Thyroid gland (tissue), 4 donors: ENCODE data around the gene SLC25A18.

Experiments
- POLR2A ChIP-seq, 2 donors: fragments of 450-650 bp; IDR thresholded peaks; one replicate each; pipeline ENCODE4 v1.6.1; 2017; ENCODE audit warnings: antibody characterized with exemption in 2 of 2, mild to moderate bottlenecking in 2 of 2, moderate library complexity in 1 of 2
- TF ChIP-seq, protein P1 (sequence below), 6 experiments: fragments of 200-600 bp in 3 of 6; fragments of 450-650 bp in 3 of 6; sonication (generic) in 3 of 6; IDR thresholded peaks; one replicate each; pipeline ENCODE4 v1.5.1; 2016 to 2019; ENCODE audit warnings: antibody characterized with exemption in 6 of 6, mild to moderate bottlenecking in 2 of 6, inconsistent platforms in 1 of 6, moderate library complexity in 1 of 6

DNA sequence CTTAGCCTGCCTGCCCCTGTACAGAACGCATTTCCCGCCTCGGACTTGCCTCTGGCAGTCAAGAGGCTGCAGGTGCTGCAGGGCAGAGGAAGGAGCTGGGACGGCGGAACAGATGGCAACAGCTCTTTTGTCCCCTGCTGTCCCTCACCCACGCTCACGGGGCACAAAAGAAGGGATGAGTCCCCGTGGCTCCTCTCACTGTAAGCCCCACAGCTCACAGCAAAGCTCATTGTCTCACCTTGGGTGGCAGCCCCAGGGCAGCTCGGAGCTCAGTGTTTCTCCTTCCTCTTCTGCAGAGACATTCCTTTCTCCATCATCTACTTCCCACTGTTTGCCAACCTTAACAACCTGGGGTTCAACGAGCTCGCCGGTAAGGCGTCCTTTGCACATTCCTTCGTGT lies 24.3 kb downstream of the SLC25A18 start:
- no peak for TF ChIP-seq POLR2A (IDR thresholded peaks at IDR 0.05)
- TF ChIP-seq, protein P1, sequence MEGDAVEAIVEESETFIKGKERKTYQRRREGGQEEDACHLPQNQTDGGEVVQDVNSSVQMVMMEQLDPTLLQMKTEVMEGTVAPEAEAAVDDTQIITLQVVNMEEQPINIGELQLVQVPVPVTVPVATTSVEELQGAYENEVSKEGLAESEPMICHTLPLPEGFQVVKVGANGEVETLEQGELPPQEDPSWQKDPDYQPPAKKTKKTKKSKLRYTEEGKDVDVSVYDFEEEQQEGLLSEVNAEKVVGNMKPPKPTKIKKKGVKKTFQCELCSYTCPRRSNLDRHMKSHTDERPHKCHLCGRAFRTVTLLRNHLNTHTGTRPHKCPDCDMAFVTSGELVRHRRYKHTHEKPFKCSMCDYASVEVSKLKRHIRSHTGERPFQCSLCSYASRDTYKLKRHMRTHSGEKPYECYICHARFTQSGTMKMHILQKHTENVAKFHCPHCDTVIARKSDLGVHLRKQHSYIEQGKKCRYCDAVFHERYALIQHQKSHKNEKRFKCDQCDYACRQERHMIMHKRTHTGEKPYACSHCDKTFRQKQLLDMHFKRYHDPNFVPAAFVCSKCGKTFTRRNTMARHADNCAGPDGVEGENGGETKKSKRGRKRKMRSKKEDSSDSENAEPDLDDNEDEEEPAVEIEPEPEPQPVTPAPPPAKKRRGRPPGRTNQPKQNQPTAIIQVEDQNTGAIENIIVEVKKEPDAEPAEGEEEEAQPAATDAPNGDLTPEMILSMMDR (IDR thresholded peaks at IDR 0.05), result no peak
